ENCODE results near the gene CDC42EP4.

Gene CDC42EP4

GRCh38 chr17:73346501-73347162 is 34.8 kb upstream of the CDC42EP4 start:
- no peak for TF ChIP-seq CTCF (IDR thresholded peaks at IDR 0.05; ENCODE audit: extremely low read depth, insufficient read depth, missing control alignments)
- in situ Hi-C loops (cut with MboI; ENCODE audit: low pct_unique_long_range_greater_than_20kb, low sequenced_read_pairs, unreplicated experiment): no loop called here
- no peak for DNase-seq (ENCODE audit: low spot score)

- TF ChIP-seq CTCF (IDR thresholded peaks at IDR 0.05; ENCODE audit: extremely low read depth, insufficient read depth, missing control alignments): no peak
- no peak for DNase-seq (ENCODE audit: low spot score)
- in situ Hi-C loops (cut with MboI; ENCODE audit: low pct_unique_long_range_greater_than_20kb, low sequenced_read_pairs, unreplicated experiment): no loop called here
These were observed 32.1 kb upstream of the CDC42EP4 start for GRCh38 chr17:73343739-73344454.

GRCh38 chr17:73343168-73343634 is 31.4 kb upstream of the CDC42EP4 start:
- no peak for DNase-seq (ENCODE audit: low spot score)
- TF ChIP-seq CTCF (IDR thresholded peaks at IDR 0.05; ENCODE audit: extremely low read depth, insufficient read depth, missing control alignments): no peak
- in situ Hi-C loops (cut with MboI; ENCODE audit: low pct_unique_long_range_greater_than_20kb, low sequenced_read_pairs, unreplicated experiment): no loop called here

GRCh38 chr17:73342541-73343167 is 30.9 kb upstream of the CDC42EP4 start:
- no peak for TF ChIP-seq CTCF (IDR thresholded peaks at IDR 0.05; ENCODE audit: extremely low read depth, insufficient read depth, missing control alignments)
- DNase-seq (ENCODE audit: low spot score): no peak

GRCh38 chr17:73342050-73342522 is 30.3 kb upstream of the CDC42EP4 start:
- in situ Hi-C loops (cut with MboI; ENCODE audit: low pct_unique_long_range_greater_than_20kb, low sequenced_read_pairs, unreplicated experiment): no loop called here
- no peak for DNase-seq (ENCODE audit: low spot score)
- no peak for TF ChIP-seq CTCF (IDR thresholded peaks at IDR 0.05; ENCODE audit: extremely low read depth, insufficient read depth, missing control alignments)

More at GRCh38 chr17:73342541-73343167, 30.9 kb upstream of the CDC42EP4 start:
- in situ Hi-C loops (cut with MboI; ENCODE audit: low pct_unique_long_range_greater_than_20kb, low sequenced_read_pairs, unreplicated experiment): no loop called here

GRCh38 chr17:73341350-73342049 is 29.7 kb upstream of the CDC42EP4 start:
- no peak for TF ChIP-seq CTCF (IDR thresholded peaks at IDR 0.05; ENCODE audit: extremely low read depth, insufficient read depth, missing control alignments)
- in situ Hi-C loops (cut with MboI; ENCODE audit: low pct_unique_long_range_greater_than_20kb, low sequenced_read_pairs, unreplicated experiment): no loop called here
- DNase-seq (ENCODE audit: low spot score): no peak
